Endothelial cell of umbilical vein (primary cell): ENCODE measurements around the gene BNIP2. TPM values are rescaled to one million over a fixed set of nuclear protein-coding genes. Genes with fewer than 3 reads are reported as not detected.

Source experiments
- BruUV-seq: library from RNA; stranded (reverse); fragments of 400-500 nt; replicated peaks from 2 replicates; lab custom pipeline; 2021; lab: Mats Ljungman, UMichigan
- CTCF ChIA-PET: fragments of 300-600, 350-600 bp; sonication (Branson Sonifier 250); formaldehyde crosslinking; loops from one replicate; lab custom pipeline; 2021; ENCODE audit warnings: antibody characterized with exemption, inconsistent platforms; lab: Charles Lee
- POLR2A ChIA-PET: fragments of 300-600, 350-600 bp; sonication (Branson Sonifier 250); formaldehyde crosslinking; loops from one replicate; lab custom pipeline; 2021; ENCODE audit warnings: antibody characterized with exemption, inconsistent platforms; lab: Charles Lee
- DNase-seq: peaks from one replicate; pipeline ENCODE4 v3.0.0-alpha.2; 2011; ENCODE audit warnings: low read depth, low spot score
- FAIRE-seq: peaks from 2 replicates; lab custom pipeline; 2011; peaks lifted over from hg19 to GRCh38; lab: Jason Lieb, UNC
- H2AFZ ChIP-seq: 2 replicates; pipeline ENCODE4 v1.6.0; 2012; ENCODE audit warnings: low read depth, low read length, control low read depth, inconsistent platforms
- H3K27ac ChIP-seq: 2 replicates; pipeline ENCODE4 v1.5.1; 2011; ENCODE audit warnings: low read depth, mild to moderate bottlenecking, control low read depth, low read length, moderate library complexity; ENCODE audit not compliant: insufficient read depth
- H3K27me3 ChIP-seq, 2 experiments: 2 replicates each; pipeline versions ENCODE4 v1.6.0 to v1.6.1; 2011; ENCODE audit warnings: low read length in 2 of 2, mixed read lengths in 1 of 2; ENCODE audit not compliant: control insufficient read depth in 2 of 2, insufficient read depth in 2 of 2
- H3K36me3 ChIP-seq, 2 experiments: 2 replicates in 1 of 2; 3 replicates in 1 of 2; pipeline ENCODE4 v1.5.1; 2011; ENCODE audit warnings: low read length in 2 of 2, mild to moderate bottlenecking in 1 of 2, moderate library complexity in 1 of 2; ENCODE audit not compliant: control insufficient read depth in 2 of 2, insufficient read depth in 2 of 2; ENCODE audit errors: extremely low read depth in 1 of 2
- H3K4me1 ChIP-seq: 3 replicates; pipeline ENCODE4 v1.5.1; 2011; ENCODE audit warnings: mild to moderate bottlenecking, low read length; ENCODE audit not compliant: control insufficient read depth, insufficient read depth; ENCODE audit errors: extremely low read depth
- H3K4me2 ChIP-seq: 2 replicates; pipeline ENCODE4 v1.6.1; 2011; ENCODE audit warnings: low read length, control low read depth, mixed read lengths; ENCODE audit not compliant: insufficient read depth
- H3K4me3 ChIP-seq, 3 experiments: fragments of 200-600 bp in 1 of 3; sonication (generic), shearing (Covaris generic) in 1 of 3; replicated peaks in 1 of 3; 2 replicates each; pipeline ENCODE4 v1.5.1; 2011 to 2016; ENCODE audit warnings: control low read depth in 3 of 3, low read length in 3 of 3, mild to moderate bottlenecking in 2 of 3, inconsistent platforms in 1 of 3, low read depth in 1 of 3, moderate library complexity in 1 of 3; ENCODE audit not compliant: insufficient read depth in 1 of 3
- H3K79me2 ChIP-seq: 2 replicates; pipeline ENCODE4 v1.6.0; 2012; ENCODE audit warnings: low read length, inconsistent platforms; ENCODE audit not compliant: control insufficient read depth, insufficient read depth
- H3K9ac ChIP-seq: replicated peaks from 2 replicates; pipeline ENCODE3; 2011; ENCODE audit warnings: low read length, control low read depth; ENCODE audit not compliant: insufficient read depth; ENCODE audit errors: extremely low read depth
- H3K9me1 ChIP-seq: replicated peaks from 3 replicates; pipeline ENCODE4 v1.6.0; 2011; ENCODE audit warnings: mild to moderate bottlenecking, low read length; ENCODE audit not compliant: control insufficient read depth, insufficient read depth; ENCODE audit errors: extremely low read depth
- H3K9me3 ChIP-seq: replicated peaks from 2 replicates; pipeline ENCODE4 v1.5.1; 2012; ENCODE audit warnings: low read length, inconsistent platforms; ENCODE audit not compliant: control insufficient read depth, insufficient read depth
- H4K20me1 ChIP-seq: replicated peaks from 2 replicates; pipeline ENCODE3; 2011; ENCODE audit warnings: mild to moderate bottlenecking, low read length; ENCODE audit not compliant: control insufficient read depth, insufficient read depth; ENCODE audit errors: extremely low read depth
- EZH2 ChIP-seq: IDR thresholded peaks from 2 replicates; pipeline ENCODE4 v1.6.1; 2012; ENCODE audit warnings: borderline replicate concordance, low read depth, mild to moderate bottlenecking, moderate library complexity, low read length, inconsistent platforms; ENCODE audit not compliant: severe bottlenecking
- FOS ChIP-seq: IDR thresholded peaks from 2 replicates; pipeline ENCODE4 v1.6.1; 2011; ENCODE audit warnings: mild to moderate bottlenecking, low read length, moderate library complexity, borderline replicate concordance; ENCODE audit not compliant: insufficient read depth
- GATA2 ChIP-seq: IDR thresholded peaks from 2 replicates; pipeline ENCODE4 v1.7.0; 2011; ENCODE audit warnings: low read depth, mild to moderate bottlenecking, moderate library complexity, mixed read lengths, low read length; ENCODE audit not compliant: insufficient read length, insufficient read depth
- JUN ChIP-seq: IDR thresholded peaks from 2 replicates; pipeline ENCODE4 v1.6.1; 2011; ENCODE audit warnings: borderline replicate concordance, low read depth; ENCODE audit not compliant: insufficient read length, insufficient read depth
- MYC ChIP-seq: IDR thresholded peaks from one replicate; pipeline ENCODE4 v1.6.1; 2011; ENCODE audit warnings: mild to moderate bottlenecking, low read depth, low read length
- POLR2A ChIP-seq: IDR thresholded peaks from 2 replicates; pipeline ENCODE4 v1.6.1; 2012; ENCODE audit warnings: low read depth, mild to moderate bottlenecking, control low read depth, low read length
- POLR2AphosphoS5 ChIP-seq: IDR thresholded peaks from 2 replicates; pipeline ENCODE4 v1.6.1; 2012; ENCODE audit warnings: low read depth, mild to moderate bottlenecking, control low read depth, low read length, moderate library complexity; ENCODE audit not compliant: insufficient read depth
- dilution Hi-C: fragments of 300-500 bp; cut with MboI; formaldehyde crosslinking; loops from one replicate; pipeline ENCODE4 v1.15.0; 2019; ENCODE audit warnings: low sequenced_read_pairs; ENCODE audit not compliant: extremely low pct_ligation_motif_present
- intact Hi-C: fragments of 100-400 bp; cut with micrococcal nuclease; formaldehyde crosslinking; loops from one replicate; pipeline ENCODE4 v1.10.0; 2022
- polyA plus RNA-seq, 4 experiments: library from polyadenylated mRNA; depleted of rRNA in 3 of 4; stranded (reverse) in 3 of 4; unstranded in 1 of 4; fragments of >200 nt; gene quantifications; 2 replicates each; pipeline versions ENCODE4 v1.2.1 to v1.2.3, GENCODE V29; 2011 to 2012; ENCODE audit warnings: missing spikeins in 1 of 4
- total RNA-seq: library from RNA; stranded (reverse); gene quantifications from 2 replicates; pipeline ENCODE4 v1.2.3, GENCODE V29; 2021
- TF ChIP-seq, protein P1 (sequence below), 2 donors: IDR thresholded peaks; 1 replicate in 1 of 2; 2 replicates in 1 of 2; pipeline ENCODE4 v1.5.1; 2011; ENCODE audit warnings: low read length in 2 of 2, mild to moderate bottlenecking in 2 of 2, moderate library complexity in 2 of 2, control low read depth in 1 of 2, inconsistent platforms in 1 of 2, low read depth in 1 of 2; ENCODE audit not compliant: insufficient read depth in 1 of 2; ENCODE audit errors: extremely low read depth in 1 of 2
- TF ChIP-seq, protein P2 (sequence below): IDR thresholded peaks from 2 replicates; pipeline ENCODE4 v1.6.1; 2011; ENCODE audit not compliant: insufficient read depth, insufficient read length

Gene BNIP2
- total and polyA plus RNA-seq, 2 donors (not counting 3 experiments of a cell fraction or from before 2014, with no cell fraction given), result 39.1 to 90.1 TPM

DNA sequence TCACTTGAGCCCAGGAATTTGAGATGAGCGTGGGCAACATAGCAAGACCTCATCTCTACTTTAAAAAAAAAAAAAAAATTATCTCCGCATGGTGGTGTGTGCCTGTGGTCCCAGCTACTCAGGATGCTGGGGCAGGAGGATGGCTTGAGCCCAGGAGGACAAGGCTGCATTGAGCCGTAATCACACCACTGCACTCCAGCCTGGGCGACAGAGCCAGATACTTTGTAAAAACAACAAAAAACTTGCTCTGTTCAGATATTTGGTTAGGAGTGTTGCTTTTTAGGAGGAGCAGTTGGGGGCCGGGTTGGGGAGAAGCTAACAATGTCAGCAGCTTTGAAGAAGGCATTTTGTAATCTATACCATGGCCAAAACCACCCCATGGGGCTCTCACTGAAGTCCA is 73.5 kb downstream of the BNIP2 start:
- Histone ChIP-seq H3K4me1 (peaks cover 8% of the 10 kb centered on the region), H3K9ac (no peak overlapping the region), H4K20me1 (no peaks in the 10 kb centered on the region), H3K9me3 (no peaks in the 10 kb centered on the region), H2AFZ (no peak overlapping the region), H3K27me3 (peaks cover 11 to 27% of the 10 kb centered on the region in 2 experiments), H3K27ac (no peak overlapping the region), H3K9me1 (no peaks in the 10 kb centered on the region), H3K36me3 (no peaks in the 10 kb centered on the region), H3K79me2 (no peaks in the 10 kb centered on the region), H3K4me2 (no peak overlapping the region), H3K4me3 (no peak overlapping the region)
- FAIRE-seq (no peak), DNase-seq (no peak)
- intact Hi-C loops (no loop called here), dilution Hi-C loops (no loop called here)
- TF ChIP-seq MYC (no peak), JUN (no peak), POLR2AphosphoS5 (no peak), EZH2 (no peak), POLR2A (no peak), GATA2 (no peak), FOS (no peak)
- TF ChIP-seq, protein P1, sequence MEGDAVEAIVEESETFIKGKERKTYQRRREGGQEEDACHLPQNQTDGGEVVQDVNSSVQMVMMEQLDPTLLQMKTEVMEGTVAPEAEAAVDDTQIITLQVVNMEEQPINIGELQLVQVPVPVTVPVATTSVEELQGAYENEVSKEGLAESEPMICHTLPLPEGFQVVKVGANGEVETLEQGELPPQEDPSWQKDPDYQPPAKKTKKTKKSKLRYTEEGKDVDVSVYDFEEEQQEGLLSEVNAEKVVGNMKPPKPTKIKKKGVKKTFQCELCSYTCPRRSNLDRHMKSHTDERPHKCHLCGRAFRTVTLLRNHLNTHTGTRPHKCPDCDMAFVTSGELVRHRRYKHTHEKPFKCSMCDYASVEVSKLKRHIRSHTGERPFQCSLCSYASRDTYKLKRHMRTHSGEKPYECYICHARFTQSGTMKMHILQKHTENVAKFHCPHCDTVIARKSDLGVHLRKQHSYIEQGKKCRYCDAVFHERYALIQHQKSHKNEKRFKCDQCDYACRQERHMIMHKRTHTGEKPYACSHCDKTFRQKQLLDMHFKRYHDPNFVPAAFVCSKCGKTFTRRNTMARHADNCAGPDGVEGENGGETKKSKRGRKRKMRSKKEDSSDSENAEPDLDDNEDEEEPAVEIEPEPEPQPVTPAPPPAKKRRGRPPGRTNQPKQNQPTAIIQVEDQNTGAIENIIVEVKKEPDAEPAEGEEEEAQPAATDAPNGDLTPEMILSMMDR (IDR thresholded peaks at IDR 0.05; ENCODE audit: extremely low read depth in 1 of 2, insufficient read depth in 1 of 2, low read depth in 1 of 2, low read length in 2 of 2), result no peak
- TF ChIP-seq, protein P2, sequence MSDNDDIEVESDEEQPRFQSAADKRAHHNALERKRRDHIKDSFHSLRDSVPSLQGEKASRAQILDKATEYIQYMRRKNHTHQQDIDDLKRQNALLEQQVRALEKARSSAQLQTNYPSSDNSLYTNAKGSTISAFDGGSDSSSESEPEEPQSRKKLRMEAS, result no peak
- ChIA-PET POLR2A (no interaction called here), CTCF (interaction anchor here (0.8 kb wide), 1 partner anchor 83 kb away, joined by 3 read pairs; no protein-coding TSS in a partner anchor)
- no TSS peak for BruUV-seq
